GM21576 (cell line): Measurements from ENCODE around the gene KLHL7.
A peak's percentile ranks its signal among the peaks of the same experiment; 100 is the strongest.

Experiments
- ATAC-seq: cut with Tn5 transposase; IDR thresholded peaks from one replicate; pipeline ENCODE4 v1.9.1; 2021; ENCODE audit warnings: mild to moderate bottlenecking, moderate library complexity; ENCODE audit not compliant: unreplicated experiment

KLHL7 gene

GRCh38 chr7:23105644-23106056 is at the start of gene KLHL7:
TSS of gene KLHL7 (plus strand) at chr7:23105785. CDS start at chr7:23106027, 242 bp downstream.
- peak; percentile 94 for ATAC-seq

DNA sequence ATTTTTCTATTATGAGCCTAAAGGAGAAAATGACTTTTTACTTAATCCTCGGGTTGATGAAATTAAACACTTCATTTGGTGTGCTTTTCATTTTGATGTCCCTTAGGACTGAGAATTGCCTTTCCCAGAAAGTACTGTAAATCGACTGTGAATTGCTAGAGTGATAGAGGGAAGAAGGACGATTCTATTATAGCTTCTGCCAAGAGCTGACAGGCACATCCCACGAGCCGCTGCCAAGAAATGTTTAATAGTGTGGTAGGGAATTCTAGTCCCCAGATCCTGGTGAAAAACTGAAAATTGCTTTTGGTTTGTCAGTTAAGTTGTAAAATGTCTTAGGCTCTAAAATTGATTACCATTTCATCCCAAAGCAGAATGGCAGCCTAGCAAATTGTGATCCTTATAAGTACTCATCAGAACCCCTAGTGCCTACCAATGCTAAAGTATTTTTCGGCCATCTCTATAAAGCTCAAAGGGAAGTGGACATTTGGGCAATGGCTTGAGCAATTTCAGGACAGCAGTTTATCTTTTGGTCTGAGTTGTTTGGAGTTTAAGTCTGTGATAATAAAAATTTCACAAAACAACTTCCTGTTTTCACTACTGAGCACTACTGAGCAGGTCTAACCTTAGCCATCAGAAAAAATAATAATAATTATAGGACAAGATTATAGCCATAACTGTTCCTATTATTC is 47.0 kb upstream of the KLHL7 start:
- ATAC-seq: no peak

- ATAC-seq: no peak
These were observed 44.3 kb upstream of the KLHL7 start for GRCh38 chr7:23061327-23061726.

- ATAC-seq: no peak
These were observed 43.1 kb upstream of the KLHL7 start for GRCh38 chr7:23062452-23062851.

GRCh38 chr7:23065974-23066373 is 39.6 kb upstream of the KLHL7 start:
- ATAC-seq: no peak

DNA sequence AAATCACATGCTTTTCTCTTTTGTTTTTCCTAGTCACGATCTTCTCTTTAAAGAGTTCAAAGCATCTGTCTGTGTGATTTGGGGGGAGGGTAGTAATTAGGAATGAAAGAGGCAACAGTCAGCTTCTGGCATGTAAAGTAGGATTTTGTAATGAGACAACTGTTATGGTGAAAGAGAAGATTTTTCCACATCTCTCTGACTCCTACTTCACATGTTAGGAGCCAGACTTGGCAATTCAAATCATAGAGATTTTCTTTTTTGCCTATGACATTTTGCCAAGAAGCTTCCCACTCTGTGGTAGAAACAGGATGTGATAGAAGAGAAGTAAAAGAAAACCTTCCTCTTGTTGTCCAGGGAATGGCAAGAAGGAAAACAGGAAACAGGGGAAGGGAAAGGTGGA is 38.3 kb upstream of the KLHL7 start:
- no peak for ATAC-seq

- no peak for ATAC-seq
These were observed 33.5 kb upstream of the KLHL7 start for GRCh38 chr7:23072048-23072447.

- no peak for ATAC-seq
These were observed 32.7 kb upstream of the KLHL7 start for GRCh38 chr7:23072922-23073321.

DNA sequence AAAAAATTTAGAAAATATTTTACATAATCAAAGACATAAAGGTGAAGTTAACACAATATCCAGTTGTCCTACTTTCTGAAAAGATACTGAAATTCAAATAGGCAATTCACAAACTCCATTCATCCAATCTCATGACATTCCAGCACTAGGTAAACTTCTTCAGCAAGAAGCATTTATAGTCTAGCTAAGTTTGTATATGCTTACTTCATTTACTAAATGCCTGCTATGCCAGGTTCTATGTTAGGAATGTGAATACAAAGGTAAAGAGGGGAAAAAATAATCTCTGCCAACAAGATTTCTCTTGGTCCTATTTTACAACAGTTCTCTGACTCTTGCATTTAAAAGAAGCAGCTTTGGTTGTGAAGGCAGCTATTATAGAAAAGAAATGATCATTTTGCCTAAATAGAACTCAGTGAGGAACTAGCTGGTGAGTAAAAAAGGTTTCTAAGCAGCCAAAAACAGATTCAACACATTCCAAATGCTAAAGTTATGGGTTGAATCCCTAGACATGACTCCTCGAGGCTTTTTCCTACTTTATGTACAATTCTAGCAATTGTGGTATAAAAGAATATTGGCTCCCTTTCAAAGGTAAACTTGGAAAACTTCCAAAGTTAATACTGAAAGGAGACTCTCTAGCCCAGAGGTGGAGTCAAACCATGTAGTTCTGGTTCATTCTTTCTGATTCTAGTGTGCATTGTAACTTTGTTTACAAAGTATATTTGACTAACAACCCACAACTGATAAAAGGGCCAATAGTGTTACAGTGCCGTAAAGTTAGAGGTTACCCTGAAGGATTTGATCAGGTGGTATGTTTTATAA is 30.9 kb upstream of the KLHL7 start:
- ATAC-seq: no peak

GRCh38 chr7:23075571-23075970 is 30.0 kb upstream of the KLHL7 start:
- ATAC-seq: no peak

DNA sequence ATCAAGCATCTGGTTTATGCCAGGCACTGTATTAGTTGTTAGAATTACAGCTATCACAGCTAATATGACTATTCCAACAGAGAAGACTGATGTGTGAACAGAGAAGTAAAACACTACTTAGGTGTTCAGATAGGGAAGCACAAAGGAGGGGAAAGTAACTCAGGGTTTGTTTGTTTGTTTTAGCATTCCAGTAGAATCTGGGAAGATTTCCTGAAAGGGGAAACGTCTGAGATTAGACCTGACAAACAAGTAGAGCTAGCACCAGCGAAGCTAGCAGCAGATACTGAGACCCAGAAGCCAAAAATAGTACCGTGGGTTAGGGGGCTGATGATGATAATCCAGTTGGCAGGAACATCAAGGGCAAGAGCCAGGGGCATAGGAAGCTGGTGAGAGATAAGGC is 28.8 kb upstream of the KLHL7 start:
- no peak for ATAC-seq

GRCh38 chr7:23093111-23093510 is 12.5 kb upstream of the KLHL7 start:
- ATAC-seq: no peak

DNA sequence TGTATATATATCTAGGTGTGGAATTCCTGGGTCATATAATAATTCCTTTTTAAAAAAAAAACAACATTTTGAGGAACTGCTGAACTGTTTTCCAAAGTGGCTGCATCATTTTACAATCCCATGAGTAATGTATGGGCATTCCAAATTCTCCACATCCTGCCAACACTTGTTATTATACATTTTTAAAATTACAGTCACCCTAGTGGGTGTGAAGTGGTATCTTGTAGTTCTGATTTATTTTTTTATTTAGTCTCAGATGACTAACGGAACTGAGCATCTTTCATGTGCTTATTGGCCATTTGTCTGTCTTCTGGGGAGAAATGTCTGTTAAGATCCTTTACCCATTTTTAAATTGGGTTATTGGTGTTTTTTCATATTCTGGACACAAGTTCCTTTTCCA is 12.0 kb upstream of the KLHL7 start:
- no peak for ATAC-seq

GRCh38 chr7:23096518-23097290 is 8.9 kb upstream of the KLHL7 start:
- no peak for ATAC-seq

DNA sequence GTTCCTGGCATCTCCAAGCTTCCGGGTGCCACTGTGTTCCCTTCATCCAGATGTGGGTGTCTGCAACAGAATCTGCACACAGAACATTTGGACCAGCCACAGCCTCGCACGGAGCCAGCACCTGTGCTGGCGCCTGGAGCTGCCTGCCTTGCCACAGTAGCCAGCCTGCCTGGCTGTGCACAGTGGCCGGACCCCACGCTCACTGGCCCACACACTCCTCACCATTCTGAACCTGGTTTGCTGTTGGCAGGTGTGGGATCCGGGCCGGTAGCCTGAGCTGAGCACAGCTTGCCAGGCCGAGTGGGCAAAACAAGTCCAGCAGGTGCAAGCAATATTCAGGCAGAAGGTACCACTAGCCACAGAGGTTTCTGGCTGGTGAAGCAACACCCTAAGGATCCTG is 7.6 kb upstream of the KLHL7 start:
- no peak for ATAC-seq

DNA sequence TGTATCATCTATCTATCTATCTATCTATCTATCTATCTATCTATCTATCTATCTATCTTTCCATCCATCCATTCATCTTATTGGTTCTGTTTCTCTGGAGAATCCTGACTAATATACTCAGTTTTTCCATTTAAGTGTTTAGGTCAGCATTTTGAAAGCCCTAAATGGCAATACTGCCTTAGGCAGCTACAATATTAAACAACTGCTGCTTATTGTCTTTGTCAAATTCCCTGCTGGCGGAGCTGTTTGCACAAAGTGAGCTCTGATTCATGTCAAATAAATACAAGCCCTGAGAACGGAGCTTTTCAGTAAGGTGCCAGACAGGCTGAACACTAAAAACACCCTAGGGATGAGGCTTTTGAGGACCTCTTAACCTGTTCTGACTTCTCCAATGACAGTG is 7.1 kb upstream of the KLHL7 start:
- no peak for ATAC-seq

GRCh38 chr7:23100697-23101096 is 4.9 kb upstream of the KLHL7 start:
- no peak for ATAC-seq

- peak; percentile 23 for ATAC-seq
These were observed 420 bp upstream of the KLHL7 start for GRCh38 chr7:23105086-23105643.

GRCh38 chr7:23106057-23106822 is 655 bp downstream of the KLHL7 start:
- ATAC-seq: peak; percentile 30

DNA sequence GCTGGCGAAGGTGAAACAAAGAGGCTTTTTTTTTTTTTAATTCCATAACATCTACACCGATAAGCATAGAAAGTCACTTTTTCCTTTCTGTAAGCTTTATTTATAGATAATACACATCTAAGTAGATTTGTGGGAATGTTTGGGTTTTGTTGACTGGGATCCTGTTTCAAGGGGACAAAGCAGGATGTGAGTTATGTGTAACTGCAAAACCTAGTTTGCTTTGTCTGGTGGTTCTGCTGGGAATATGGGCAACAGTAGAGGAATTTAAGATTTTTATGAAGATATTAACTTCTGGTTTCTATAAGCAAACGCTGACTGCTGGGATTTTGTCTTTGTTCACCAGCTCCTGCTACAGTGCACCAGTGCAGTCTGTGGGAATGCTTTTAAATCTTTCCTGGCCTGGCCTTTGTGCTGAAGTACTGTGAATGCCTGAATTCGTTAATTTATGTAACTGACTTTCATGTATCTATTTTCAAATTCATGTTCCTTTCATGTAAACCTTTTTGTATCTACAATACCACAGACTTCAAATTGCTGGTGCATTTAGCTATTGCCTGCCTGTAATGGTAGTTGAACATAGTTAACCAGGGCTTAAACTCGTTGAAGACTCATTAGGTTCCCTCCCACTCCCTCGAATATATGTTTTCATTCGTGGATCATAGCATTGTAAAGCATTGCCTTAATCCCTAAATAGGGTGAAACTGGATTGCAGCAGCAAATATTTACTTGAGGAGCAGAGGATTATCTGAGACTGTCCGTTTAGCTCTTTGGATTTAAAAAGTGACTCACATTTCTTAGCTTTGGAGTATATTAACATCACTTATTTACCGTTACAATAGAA is 1.5 kb downstream of the KLHL7 start:
- no peak for ATAC-seq
